Measurements from ENCODE around the gene RAD50. TPM values are rescaled to one million over a fixed set of nuclear protein-coding genes. Genes with fewer than 3 reads are reported as not detected.

RAD50 gene
- total RNA-seq, 4 donors from 2014 or later: 35.8 to 47.5 (median 41.3) TPM

DNA sequence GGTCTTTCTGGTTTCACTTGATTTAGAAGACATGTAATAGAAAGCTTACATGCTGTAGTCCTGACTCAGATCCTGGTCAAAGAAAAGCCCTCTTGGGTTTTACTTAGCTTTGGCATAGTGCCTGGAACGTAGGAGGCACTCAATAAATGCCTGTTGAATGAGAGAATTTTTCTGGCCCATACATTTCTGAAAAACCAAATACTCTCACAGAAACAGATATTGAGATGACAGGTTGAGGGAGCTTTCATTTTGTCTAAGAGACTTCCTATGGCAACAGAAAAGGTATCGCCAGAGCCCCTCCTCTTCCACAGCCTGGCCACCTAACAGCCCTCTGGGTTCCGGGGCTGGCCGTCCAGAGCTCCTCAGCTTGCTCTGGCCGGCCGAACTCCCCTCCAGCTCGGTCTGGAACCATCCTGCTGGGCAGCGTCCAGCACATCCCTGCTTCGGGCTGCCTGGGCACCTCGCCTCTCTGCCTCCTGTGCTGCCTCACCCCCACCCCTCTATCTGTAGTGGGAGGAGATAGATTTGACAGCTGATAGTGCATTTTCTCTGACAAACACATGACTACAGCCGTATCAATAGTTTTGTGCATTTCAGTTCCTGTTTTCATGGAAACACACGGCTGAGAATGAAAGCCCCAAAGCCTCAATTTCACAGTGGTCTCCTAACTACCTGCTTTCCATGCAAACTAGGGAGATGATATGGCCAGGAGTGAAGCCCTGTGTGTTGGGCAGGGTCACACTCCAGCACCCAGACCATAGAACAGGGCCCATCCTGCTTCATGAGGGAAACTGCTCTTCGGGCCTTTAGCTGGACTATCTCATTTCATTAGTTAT, 118.1 kb downstream of the RAD50 start:
- Histone ChIP-seq H3K9me3 (no peaks in the 10 kb centered on the region), H3K27ac (peak overlapping the region; percentile 55 to 71 (median 68)), H3K4me1 (peaks cover 0 to 10% (median 2%) of the 10 kb centered on the region in 4 donors), H3K27me3 (no peaks in the 10 kb centered on the region), H3K4me3 (no peak overlapping the region), H3K36me3 (no peaks in the 10 kb centered on the region)
- no peak for TF ChIP-seq POLR2AphosphoS5 (IDR thresholded peaks at IDR 0.05)
- no peak for TF ChIP-seq EP300 (IDR thresholded peaks at IDR 0.05; ENCODE audit: low read depth)
- TF ChIP-seq POLR2A (IDR thresholded peaks at IDR 0.05): no peak
- TF ChIP-seq, protein P1, sequence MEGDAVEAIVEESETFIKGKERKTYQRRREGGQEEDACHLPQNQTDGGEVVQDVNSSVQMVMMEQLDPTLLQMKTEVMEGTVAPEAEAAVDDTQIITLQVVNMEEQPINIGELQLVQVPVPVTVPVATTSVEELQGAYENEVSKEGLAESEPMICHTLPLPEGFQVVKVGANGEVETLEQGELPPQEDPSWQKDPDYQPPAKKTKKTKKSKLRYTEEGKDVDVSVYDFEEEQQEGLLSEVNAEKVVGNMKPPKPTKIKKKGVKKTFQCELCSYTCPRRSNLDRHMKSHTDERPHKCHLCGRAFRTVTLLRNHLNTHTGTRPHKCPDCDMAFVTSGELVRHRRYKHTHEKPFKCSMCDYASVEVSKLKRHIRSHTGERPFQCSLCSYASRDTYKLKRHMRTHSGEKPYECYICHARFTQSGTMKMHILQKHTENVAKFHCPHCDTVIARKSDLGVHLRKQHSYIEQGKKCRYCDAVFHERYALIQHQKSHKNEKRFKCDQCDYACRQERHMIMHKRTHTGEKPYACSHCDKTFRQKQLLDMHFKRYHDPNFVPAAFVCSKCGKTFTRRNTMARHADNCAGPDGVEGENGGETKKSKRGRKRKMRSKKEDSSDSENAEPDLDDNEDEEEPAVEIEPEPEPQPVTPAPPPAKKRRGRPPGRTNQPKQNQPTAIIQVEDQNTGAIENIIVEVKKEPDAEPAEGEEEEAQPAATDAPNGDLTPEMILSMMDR (IDR thresholded peaks at IDR 0.05): no peak
- intact Hi-C loops (cut with DNase I; ENCODE audit: low total_unique reads) (no loop called here), in situ Hi-C loops (cut with MboI; ENCODE audit: low pct_ligation_motif_present in 1 of 4, low pct_unique_long_range_greater_than_20kb in 1 of 4, low sequenced_read_pairs in 3 of 4) (no loop called here)
- WGBS, 2 donors (ENCODE audit: low coverage in 1 of 2): 71 to 73% methylated on average over 5 to 13 of the region's 13 CpGs
- DNase-seq: no peak

DNA sequence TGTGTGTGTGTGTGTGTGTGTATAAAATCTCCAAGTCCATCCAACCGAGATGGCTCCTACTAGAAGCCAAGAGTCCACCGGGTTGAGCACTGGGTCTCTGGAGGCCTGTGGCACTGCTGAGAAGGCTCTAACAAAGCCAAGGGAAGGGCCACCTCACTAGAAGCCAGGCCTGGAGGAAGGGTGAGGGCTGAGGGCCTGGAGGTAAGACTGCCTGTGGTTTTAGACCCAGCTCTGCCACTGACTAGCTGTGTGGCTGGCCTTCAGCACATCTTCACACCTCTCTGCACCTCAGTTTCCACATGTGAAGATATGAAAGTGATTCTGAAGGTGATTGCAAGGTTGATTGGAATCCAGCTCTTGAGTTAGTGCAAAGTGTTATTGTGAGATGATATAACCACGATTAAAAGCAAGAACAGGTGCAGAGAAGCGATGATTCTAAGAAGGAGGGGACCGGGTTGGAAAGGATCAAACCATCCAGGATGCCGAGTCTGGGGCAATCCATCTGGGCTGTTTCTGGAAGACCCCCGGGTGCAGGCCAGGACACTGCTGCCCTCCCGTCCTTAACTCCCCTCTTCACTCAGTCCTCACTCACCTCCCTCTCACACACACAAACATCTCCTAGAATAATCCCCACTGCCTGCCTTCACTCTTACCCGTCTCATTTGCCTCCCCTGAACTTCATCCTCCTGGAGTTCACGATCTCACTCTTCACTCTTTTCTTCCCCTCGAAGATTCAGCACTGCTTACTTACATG, 119.3 kb downstream of the RAD50 start:
- intact Hi-C loops (cut with DNase I; ENCODE audit: low total_unique reads): no loop called here
- in situ Hi-C loops (cut with MboI; ENCODE audit: low pct_ligation_motif_present in 1 of 4, low pct_unique_long_range_greater_than_20kb in 1 of 4, low sequenced_read_pairs in 3 of 4): no loop called here
- WGBS, 2 donors (ENCODE audit: low coverage in 1 of 2): 90 to 93% methylated on average over 9 to 11 of the region's 11 CpGs

DNA sequence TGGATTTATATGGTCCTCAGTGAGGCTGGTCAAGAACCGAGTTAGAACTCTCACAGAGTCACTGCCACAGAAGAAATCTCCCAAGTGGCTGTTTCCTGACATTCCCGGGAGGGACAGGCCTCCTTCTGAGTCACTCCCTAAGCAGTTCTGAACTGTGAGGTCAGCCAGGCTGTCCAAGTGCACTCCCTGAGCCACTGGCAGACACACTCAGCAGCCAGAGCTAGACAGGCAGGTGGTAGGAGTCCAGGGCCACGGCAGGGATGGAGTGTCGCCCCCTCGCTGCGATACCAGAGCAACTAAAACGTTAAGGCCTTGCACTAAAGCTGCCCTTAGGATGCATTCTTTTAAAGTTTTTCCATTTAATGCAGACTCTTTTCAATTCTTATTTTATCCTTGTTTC, 120.4 kb downstream of the RAD50 start:
- in situ Hi-C loops (cut with MboI; ENCODE audit: low pct_ligation_motif_present in 1 of 4, low pct_unique_long_range_greater_than_20kb in 1 of 4, low sequenced_read_pairs in 3 of 4): no loop called here
- no peaks in the 10 kb centered on the region for H3K27me3 ChIP-seq
- intact Hi-C loops (cut with DNase I; ENCODE audit: low total_unique reads): no loop called here
- DNase-seq: peak; percentile 26
- H3K4me3 ChIP-seq: no peak overlapping the region
- 40 to 55% methylated on average over 1 to 7 of the region's 7 CpGs for WGBS, 2 donors (ENCODE audit: low coverage in 1 of 2)
- peak overlapping the region in 1 of 4 donors; percentile 7 for H3K27ac ChIP-seq
- H3K4me1 ChIP-seq: peaks cover 0 to 10% (median 2%) of the 10 kb centered on the region in 4 donors
- H3K36me3 ChIP-seq: no peaks in the 10 kb centered on the region
- H3K9me3 ChIP-seq: no peaks in the 10 kb centered on the region
- TF ChIP-seq POLR2A (IDR thresholded peaks at IDR 0.05): no peak
- TF ChIP-seq POLR2AphosphoS5 (IDR thresholded peaks at IDR 0.05): peak in 1 of 3 donors; percentile 14

More for the DNA sequence above, 119.3 kb downstream of the RAD50 start:
- H3K27me3 ChIP-seq: no peaks in the 10 kb centered on the region
- H3K9me3 ChIP-seq: no peaks in the 10 kb centered on the region
- TF ChIP-seq POLR2A (IDR thresholded peaks at IDR 0.05) (no peak), EP300 (IDR thresholded peaks at IDR 0.05; ENCODE audit: low read depth) (no peak), POLR2AphosphoS5 (IDR thresholded peaks at IDR 0.05) (no peak)
- TF ChIP-seq, protein P1 (IDR thresholded peaks at IDR 0.05): no peak
- no peak for DNase-seq
- no peak overlapping the region for H3K4me3 ChIP-seq
- peaks cover 0 to 10% (median 2%) of the 10 kb centered on the region in 4 donors for H3K4me1 ChIP-seq
- H3K27ac ChIP-seq: no peak overlapping the region
- H3K36me3 ChIP-seq: no peaks in the 10 kb centered on the region

DNA sequence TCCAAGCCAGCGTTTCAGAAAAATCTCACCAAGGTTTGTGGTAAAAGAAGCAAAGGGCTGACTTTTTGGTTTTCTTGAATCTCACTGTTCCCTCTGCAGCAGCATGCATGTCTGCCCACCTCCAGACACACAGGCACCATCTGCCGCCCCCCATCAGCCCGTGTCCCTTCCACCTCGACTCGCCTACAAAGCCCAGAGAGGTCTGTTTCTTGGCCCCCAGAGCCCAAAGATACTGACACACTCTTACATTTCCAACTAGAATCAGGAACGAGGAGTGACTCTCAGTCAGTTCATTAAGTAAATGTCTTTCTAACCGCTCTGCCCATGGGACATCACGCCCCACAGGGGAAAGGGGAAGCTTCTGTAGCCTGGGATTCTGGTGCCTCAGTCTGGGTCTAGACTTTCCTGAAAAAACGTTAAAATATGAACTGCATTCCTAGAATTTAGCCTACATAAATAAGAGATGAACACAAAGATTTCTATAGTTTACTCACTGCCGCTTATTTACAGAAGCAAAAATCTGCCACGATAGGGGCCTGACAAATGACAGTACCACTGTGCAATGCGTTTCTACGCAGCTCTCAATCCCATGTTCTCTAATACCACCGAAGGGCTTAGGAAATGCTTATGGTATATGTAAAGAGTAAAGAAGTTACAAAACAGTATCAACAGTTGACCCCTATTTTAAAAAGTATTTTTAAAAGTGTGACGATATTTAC, 121.1 kb downstream of the RAD50 start:
- TF ChIP-seq POLR2AphosphoS5 (IDR thresholded peaks at IDR 0.05): no peak
- TF ChIP-seq, protein P1 (IDR thresholded peaks at IDR 0.05): no peak
- in situ Hi-C loops (cut with MboI; ENCODE audit: low pct_ligation_motif_present in 1 of 4, low pct_unique_long_range_greater_than_20kb in 1 of 4, low sequenced_read_pairs in 3 of 4) (no loop called here), intact Hi-C loops (cut with DNase I; ENCODE audit: low total_unique reads) (no loop called here)
- H3K4me1 ChIP-seq: peaks cover 0 to 10% (median 2%) of the 10 kb centered on the region in 4 donors
- no peak for DNase-seq
- WGBS, 2 donors (ENCODE audit: low coverage in 1 of 2): 90 to 94% methylated on average over 15 of the region's 15 CpGs
- H3K27ac ChIP-seq: no peak overlapping the region
- no peaks in the 10 kb centered on the region for H3K9me3 ChIP-seq
- no peaks in the 10 kb centered on the region for H3K27me3 ChIP-seq
- no peaks in the 10 kb centered on the region for H3K36me3 ChIP-seq
- no peak overlapping the region for H3K4me3 ChIP-seq
